ENCODE measurements around the gene OTOG.

The OTOG gene

DNA sequence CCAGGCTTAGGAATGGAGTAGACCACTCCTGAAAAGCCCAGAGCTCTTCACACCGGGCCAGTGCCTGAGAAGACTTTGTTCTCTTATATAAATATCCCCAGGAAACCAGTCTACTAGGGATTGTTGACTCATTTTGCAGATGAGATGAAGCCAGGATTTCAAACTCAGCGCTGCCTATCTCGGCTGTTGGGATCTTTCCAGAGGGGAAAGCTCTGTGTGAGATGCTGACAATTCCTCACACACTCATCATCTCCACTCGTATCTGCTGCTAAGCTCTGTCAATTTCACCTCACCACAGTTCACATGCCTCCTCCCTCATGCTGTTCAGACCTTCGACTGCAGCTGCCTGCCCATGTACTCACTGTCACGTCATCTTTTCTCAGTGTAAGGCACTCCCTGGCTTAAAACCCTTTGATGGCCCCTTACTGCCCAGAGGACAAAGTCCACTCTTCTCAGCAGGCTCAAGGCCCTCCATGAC, 15.4 kb upstream of the OTOG start:
- CTCF ChIA-PET: interaction anchor here (0.9 to 15.2 kb wide), 4 partner anchors 9 to 147 kb away, joined by 3 to 220 read pairs (median 43); partner anchors contain the start of gene KCNJ11

DNA sequence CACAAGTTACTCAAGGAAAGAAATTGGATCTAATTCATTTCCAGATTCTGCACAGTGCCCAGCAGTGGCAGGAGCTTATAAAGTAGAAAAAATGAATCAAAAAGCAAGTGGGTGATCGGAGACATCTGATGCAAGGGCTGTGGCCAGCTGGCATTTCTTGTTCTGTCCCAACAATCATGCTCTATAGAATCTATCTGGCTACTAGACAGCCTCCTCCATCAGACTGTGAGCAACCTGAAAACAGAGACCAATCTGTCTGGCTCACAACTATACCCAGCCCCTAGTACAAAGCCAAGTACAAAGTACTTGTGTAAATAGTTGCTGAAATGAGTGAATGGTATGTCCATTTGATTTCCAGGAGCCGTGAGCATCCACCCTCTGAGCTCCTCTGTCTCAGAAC, 14.3 kb upstream of the OTOG start:
- DNase-seq (ENCODE audit: extremely low spot score): no peak
- TF ChIP-seq, protein P1, sequence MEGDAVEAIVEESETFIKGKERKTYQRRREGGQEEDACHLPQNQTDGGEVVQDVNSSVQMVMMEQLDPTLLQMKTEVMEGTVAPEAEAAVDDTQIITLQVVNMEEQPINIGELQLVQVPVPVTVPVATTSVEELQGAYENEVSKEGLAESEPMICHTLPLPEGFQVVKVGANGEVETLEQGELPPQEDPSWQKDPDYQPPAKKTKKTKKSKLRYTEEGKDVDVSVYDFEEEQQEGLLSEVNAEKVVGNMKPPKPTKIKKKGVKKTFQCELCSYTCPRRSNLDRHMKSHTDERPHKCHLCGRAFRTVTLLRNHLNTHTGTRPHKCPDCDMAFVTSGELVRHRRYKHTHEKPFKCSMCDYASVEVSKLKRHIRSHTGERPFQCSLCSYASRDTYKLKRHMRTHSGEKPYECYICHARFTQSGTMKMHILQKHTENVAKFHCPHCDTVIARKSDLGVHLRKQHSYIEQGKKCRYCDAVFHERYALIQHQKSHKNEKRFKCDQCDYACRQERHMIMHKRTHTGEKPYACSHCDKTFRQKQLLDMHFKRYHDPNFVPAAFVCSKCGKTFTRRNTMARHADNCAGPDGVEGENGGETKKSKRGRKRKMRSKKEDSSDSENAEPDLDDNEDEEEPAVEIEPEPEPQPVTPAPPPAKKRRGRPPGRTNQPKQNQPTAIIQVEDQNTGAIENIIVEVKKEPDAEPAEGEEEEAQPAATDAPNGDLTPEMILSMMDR (IDR thresholded peaks at IDR 0.05; ENCODE audit: control extremely low read depth, extremely low read depth, low read depth, missing control alignments): no peak
- CTCF ChIA-PET: interaction anchor here (1.1 to 1.7 kb wide), 2 partner anchors 9 to 10 kb away, joined by 3 to 4 read pairs; no protein-coding TSS in a partner anchor
- POLR2A ChIA-PET: no interaction called here

More for the DNA sequence above, 15.4 kb upstream of the OTOG start:
- POLR2A ChIA-PET: no interaction called here
- no peak for DNase-seq (ENCODE audit: extremely low spot score)
- TF ChIP-seq, protein P1 (IDR thresholded peaks at IDR 0.05; ENCODE audit: control extremely low read depth, extremely low read depth, low read depth, missing control alignments): no peak

DNA sequence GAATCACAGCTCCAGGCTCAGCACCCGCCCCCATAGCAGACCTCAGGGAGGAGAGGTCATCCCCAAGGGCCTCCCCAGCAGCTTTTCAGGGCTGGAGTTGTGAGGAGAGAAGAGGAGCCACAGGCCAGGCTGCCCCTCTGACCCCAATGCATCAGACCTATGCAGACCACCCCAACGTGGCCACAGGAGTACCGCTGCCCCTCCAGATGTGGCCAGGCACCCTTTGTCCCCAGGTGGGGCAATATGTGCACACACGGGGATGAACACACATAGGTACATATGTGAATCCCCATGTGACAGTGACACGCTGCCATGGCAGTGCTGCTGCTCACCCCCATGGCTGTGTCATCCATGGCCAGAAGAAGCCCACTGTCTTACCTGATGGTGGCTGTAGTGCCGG, 13.7 kb upstream of the OTOG start:
- no peak for DNase-seq (ENCODE audit: extremely low spot score)
- ChIA-PET POLR2A (no interaction called here), CTCF (interaction anchor here (1.1 to 1.7 kb wide), 2 partner anchors 9 to 11 kb away, joined by 3 to 4 read pairs; no protein-coding TSS in a partner anchor)
- TF ChIP-seq, protein P1 (IDR thresholded peaks at IDR 0.05; ENCODE audit: control extremely low read depth, extremely low read depth, low read depth, missing control alignments): no peak

DNA sequence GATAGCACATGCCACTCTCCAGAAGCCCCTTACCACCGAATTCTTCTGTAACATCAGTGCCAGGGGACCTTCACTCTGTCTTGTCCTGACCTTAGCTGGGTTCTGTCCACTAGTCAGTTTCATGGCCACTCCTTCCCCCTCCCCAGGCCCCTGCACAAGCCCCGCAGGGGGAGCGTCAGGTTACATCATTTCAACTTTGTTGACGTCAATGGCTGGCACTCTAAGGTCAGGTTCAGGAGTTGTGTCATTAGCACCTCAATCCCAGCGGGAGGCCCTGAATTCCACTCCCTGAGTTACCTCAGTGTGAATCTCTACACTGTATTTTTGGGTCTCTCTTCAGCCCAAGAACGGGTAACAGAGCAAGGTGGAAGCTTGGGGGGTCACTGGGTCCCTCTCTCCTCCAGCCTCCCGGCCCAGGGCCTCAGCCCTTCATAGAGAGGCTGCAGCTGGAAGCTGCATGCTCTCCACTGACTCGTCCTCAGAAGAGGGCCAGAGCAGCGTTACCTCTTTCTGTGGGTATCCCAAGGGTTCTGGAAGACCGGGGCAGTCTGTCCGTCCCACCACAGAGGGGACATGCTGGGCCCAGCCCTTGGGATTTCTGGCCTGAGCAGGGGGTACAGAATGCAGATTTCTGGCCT, 13.2 kb upstream of the OTOG start:
- TF ChIP-seq, protein P1 (IDR thresholded peaks at IDR 0.05; ENCODE audit: control extremely low read depth, extremely low read depth, low read depth, missing control alignments): no peak
- DNase-seq (ENCODE audit: extremely low spot score): no peak
- ChIA-PET POLR2A (no interaction called here), CTCF (interaction anchor here (1.7 kb wide), 1 partner anchor 8 kb away, joined by 4 read pairs; no protein-coding TSS in a partner anchor)

DNA sequence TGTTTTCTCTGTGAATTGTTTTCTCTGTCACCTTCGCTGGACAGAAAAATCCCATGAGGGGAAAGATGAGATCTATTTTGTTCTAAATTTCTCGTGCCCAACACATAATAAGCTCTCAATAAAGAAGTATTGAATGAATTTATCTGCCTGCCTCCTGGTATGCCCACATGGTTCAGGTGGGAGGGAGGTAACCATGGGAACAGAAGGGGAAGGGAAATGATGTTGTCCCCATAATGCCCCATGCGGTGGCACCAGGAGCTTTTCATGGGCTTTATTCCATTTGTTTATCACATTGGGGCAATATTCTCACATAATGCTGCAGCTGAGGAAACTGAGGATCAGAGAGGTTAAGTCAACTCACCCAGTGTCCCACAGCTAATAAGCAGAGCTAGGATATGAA, 11.6 kb upstream of the OTOG start:
- TF ChIP-seq, protein P1 (IDR thresholded peaks at IDR 0.05; ENCODE audit: control extremely low read depth, extremely low read depth, low read depth, missing control alignments): no peak
- POLR2A ChIA-PET: no interaction called here
- CTCF ChIA-PET: interaction anchor here (0.6 kb wide), 1 partner anchor 9 kb away, joined by 3 read pairs; the partner anchor contains the start of gene USH1C
- no peak for DNase-seq (ENCODE audit: extremely low spot score)

DNA sequence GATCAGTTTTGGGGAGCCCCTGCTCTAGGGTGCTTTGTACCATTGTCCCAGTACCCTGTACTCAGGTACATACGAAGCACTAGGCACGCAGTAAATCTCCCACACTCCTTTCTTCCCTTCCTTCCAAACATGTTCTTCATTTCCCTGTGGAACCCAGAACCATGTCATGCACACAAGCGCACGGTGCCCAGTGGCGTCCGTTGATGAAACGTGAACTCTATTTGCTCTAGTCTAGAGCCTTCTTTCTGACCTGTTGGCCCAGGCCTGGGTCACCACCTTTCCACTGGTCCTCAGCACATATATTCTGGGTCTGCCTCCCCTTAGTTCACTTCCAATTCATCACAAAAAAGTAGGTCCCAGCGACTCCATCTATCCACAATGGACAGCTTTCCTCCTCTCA, 9.8 kb upstream of the OTOG start:
- no peak for DNase-seq (ENCODE audit: extremely low spot score)
- ChIA-PET CTCF (interaction anchor here (1.9 kb wide), 1 partner anchor 9 kb away, joined by 6 read pairs; no protein-coding TSS in a partner anchor), POLR2A (no interaction called here)
- TF ChIP-seq, protein P1 (IDR thresholded peaks at IDR 0.05; ENCODE audit: control extremely low read depth, extremely low read depth, low read depth, missing control alignments): no peak

Measured in GM10248 (cell line).